Right lobe of liver (tissue), 4 donors: ENCODE results near the gene VHLL.

Experiments
- CTCF ChIP-seq, 4 donors: fragments of 200-600 bp in 3 of 4; fragments of 450-650 bp in 1 of 4; IDR thresholded peaks; one replicate each; pipeline versions ENCODE4 v1.5.1 to v1.8.0; 2016 to 2022; ENCODE audit warnings: antibody characterized with exemption in 4 of 4, mild to moderate bottlenecking in 2 of 4
- POLR2A ChIP-seq: fragments of 450-650 bp; IDR thresholded peaks from one replicate; pipeline ENCODE4 v1.6.1; 2017; ENCODE audit warnings: antibody characterized with exemption, mild to moderate bottlenecking
- donor health status: DM: no; HTN: no; CAD: no.
- donor health status: DM: no; HTN: no; CAD: no.
- donor health status: DM: no; HTN: yes; CAD: no.

GRCh38 chr1:156338180-156338976 lies 39.3 kb upstream of the VHLL start, which contains the start of the genes CCT3 and TSACC:
- TF ChIP-seq CTCF (IDR thresholded peaks at IDR 0.05) = no peak
- TF ChIP-seq POLR2A = peak; percentile 78
